Progenitor cell of endocrine pancreas (in vitro differentiated cells): ENCODE results near the gene LRRC8B. TPM values are rescaled to one million over a fixed set of nuclear protein-coding genes. Genes with fewer than 3 reads are reported as not detected.

Source experiments
- DNase-seq: peaks from one replicate; pipeline ENCODE4 v3.0.0; 2021; ENCODE audit warnings: low spot score; ENCODE audit not compliant: unreplicated experiment
- H3K27ac Mint-ChIP-seq: 2 replicates; pipeline ENCODE4 v1.8.0; 2021; ENCODE audit warnings: mild to moderate bottlenecking, moderate library complexity, mixed read lengths
- H3K27me3 Mint-ChIP-seq: 2 replicates; pipeline ENCODE4 v1.8.0; 2021; ENCODE audit warnings: mixed read lengths
- H3K36me3 Mint-ChIP-seq: 2 replicates; pipeline ENCODE4 v1.8.0; 2022; ENCODE audit warnings: mixed read lengths; ENCODE audit not compliant: insufficient read depth
- H3K4me1 Mint-ChIP-seq: 2 replicates; pipeline ENCODE4 v1.8.0; 2021; ENCODE audit warnings: low read depth, mixed read lengths
- H3K4me3 Mint-ChIP-seq: 2 replicates; pipeline ENCODE4 v1.8.0; 2021; ENCODE audit warnings: low read depth, mild to moderate bottlenecking, moderate library complexity, mixed read lengths
- H3K9me3 Mint-ChIP-seq: 2 replicates; pipeline ENCODE4 v1.8.0; 2021; ENCODE audit warnings: low read depth, mixed read lengths
- CTCF ChIP-seq: fragments of 200-600 bp; sonication (generic); IDR thresholded peaks from one replicate; pipeline ENCODE4 v1.5.0; 2021; ENCODE audit warnings: antibody characterized with exemption, mild to moderate bottlenecking; ENCODE audit not compliant: unreplicated experiment
- long read RNA-seq: library from polyadenylated mRNA; unstranded; transcript quantifications from one replicate; pipeline ENCODE4 v2.0.0, GENCODE V29; 2020
- total RNA-seq: library from RNA; stranded (reverse); gene quantifications from 2 replicates; pipeline ENCODE4 v1.2.1, GENCODE V29; 2021

Gene LRRC8B
- 22.2 and 23.0 TPM in 2 replicates for total RNA-seq
- long read RNA-seq, full-length matches to known transcripts, result 1 of 12 reads
- long read RNA-seq, partial matches to known transcripts, result 3 of 12 reads
- long read RNA-seq, other reads (novel, unspliced or antisense), result 8 of 12 reads

- Mint-ChIP-seq H3K4me3 (peak within 1 kb of the TSS; percentile 82), H3K27ac (peak within 1 kb of the TSS; percentile 95), H3K4me1 (peaks cover 10% of the 10 kb centered on the region), H3K36me3 (no peaks in the 10 kb centered on the region), H3K27me3 (peaks cover 5% of the 10 kb centered on the region), H3K9me3 (no peaks in the 10 kb centered on the region)
- no peak for TF ChIP-seq CTCF
- peak; percentile 83 for DNase-seq
Measured at GRCh38 chr1:89524369-89525168, at the start of gene LRRC8B. Gene LRRC8B, plus strand, starts transcription at chr1:89524829. Its CDS starts 57,822 bp downstream, at chr1:89582651.

GRCh38 chr1:89475269-89475668, 49.4 kb upstream of the LRRC8B start:
- no peak overlapping the region for H3K4me3 Mint-ChIP-seq
- peaks cover 19% of the 10 kb centered on the region for H3K9me3 Mint-ChIP-seq
- no peak for DNase-seq
- no peak overlapping the region for H3K27ac Mint-ChIP-seq
- no peaks in the 10 kb centered on the region for H3K4me1 Mint-ChIP-seq
- H3K27me3 Mint-ChIP-seq, result no peaks in the 10 kb centered on the region
- no peak for TF ChIP-seq CTCF
- H3K36me3 Mint-ChIP-seq, result peaks cover 7% of the 10 kb centered on the region

GRCh38 chr1:89476072-89476471, 48.6 kb upstream of the LRRC8B start:
- no peak overlapping the region for H3K4me3 Mint-ChIP-seq

GRCh38 chr1:89483010-89483756, 41.4 kb upstream of the LRRC8B start:
- Mint-ChIP-seq H3K27me3 (no peaks in the 10 kb centered on the region), H3K36me3 (peaks cover 3% of the 10 kb centered on the region), H3K4me1 (no peaks in the 10 kb centered on the region), H3K9me3 (peaks cover 12% of the 10 kb centered on the region), H3K4me3 (no peak overlapping the region), H3K27ac (no peak overlapping the region)
- peak; percentile 82 for TF ChIP-seq CTCF
- DNase-seq, result peak; percentile 57

More at GRCh38 chr1:89476072-89476471, 48.6 kb upstream of the LRRC8B start:
- peaks cover 19% of the 10 kb centered on the region for H3K9me3 Mint-ChIP-seq
- no peak overlapping the region for H3K27ac Mint-ChIP-seq
- DNase-seq, result no peak
- H3K36me3 Mint-ChIP-seq, result peaks cover 7% of the 10 kb centered on the region
- no peaks in the 10 kb centered on the region for H3K27me3 Mint-ChIP-seq
- no peak for TF ChIP-seq CTCF
- H3K4me1 Mint-ChIP-seq, result no peaks in the 10 kb centered on the region

- Mint-ChIP-seq H3K36me3 (peaks cover 3% of the 10 kb centered on the region), H3K4me1 (no peaks in the 10 kb centered on the region), H3K9me3 (peaks cover 12% of the 10 kb centered on the region), H3K4me3 (no peak overlapping the region), H3K27ac (no peak overlapping the region), H3K27me3 (no peaks in the 10 kb centered on the region)
- DNase-seq, result no peak
- TF ChIP-seq CTCF, result no peak
Measured at GRCh38 chr1:89483757-89484077, 40.9 kb upstream of the LRRC8B start.
